GM19023 (cell line): Measurements from ENCODE around the gene THUMPD1.
"Not testable (repeated sequence)": the region's sequence is repeated elsewhere in the genome, so short reads cannot be mapped to it uniquely, and the experiment has no call there.

Experiments used
- ATAC-seq: cut with Tn5 transposase; IDR thresholded peaks from one replicate; pipeline ENCODE4 v1.9.1; 2021; ENCODE audit warnings: mild to moderate bottlenecking, moderate library complexity; ENCODE audit not compliant: unreplicated experiment

Gene THUMPD1

GRCh38 chr16:20696618-20697017 is 45.0 kb downstream of the THUMPD1 start:
- ATAC-seq, result no peak

GRCh38 chr16:20695024-20695423 is 46.6 kb downstream of the THUMPD1 start:
- no peak for ATAC-seq

GRCh38 chr16:20694096-20694495 is 47.5 kb downstream of the THUMPD1 start:
- ATAC-seq, result not testable (repeated sequence)

- no peak for ATAC-seq
These were observed 52.0 kb downstream of the THUMPD1 start for GRCh38 chr16:20689668-20690067.

GRCh38 chr16:20683812-20684211 is 57.8 kb downstream of the THUMPD1 start:
- ATAC-seq, result no peak
